Cardiac muscle cell (in vitro differentiated cells and primary cell): ENCODE measurements around the gene ABCC10. TPM values are rescaled to one million over a fixed set of nuclear protein-coding genes. Genes with fewer than 3 reads are reported as not detected.
"Not testable (repeated sequence)": the region's sequence is repeated elsewhere in the genome, so short reads cannot be mapped to it uniquely, and the experiment has no call there.

ENCODE experiments used
- DNase-seq, 2 donors: peaks; one replicate each; pipeline versions ENCODE4 v3.0.0 to v3.0.0-alpha.2; 2010 to 2017; ENCODE audit warnings: low read depth in 1 of 2, low spot score in 1 of 2
- H3K27ac ChIP-seq: fragments of 200-600 bp; sonication (generic); 2 replicates; pipeline ENCODE4 v1.5.1; 2016
- H3K27me3 ChIP-seq: fragments of 200-600 bp; sonication (generic); 2 replicates; pipeline ENCODE4 v1.6.0; 2016; ENCODE audit warnings: control low read depth
- H3K36me3 ChIP-seq: fragments of 200-600 bp; sonication (generic); 2 replicates; pipeline ENCODE4 v1.5.1; 2016; ENCODE audit warnings: control low read depth
- H3K4me1 ChIP-seq: fragments of 200-600 bp; sonication (generic); 2 replicates; pipeline ENCODE4 v1.8.1; 2017; ENCODE audit warnings: low read depth, mild to moderate bottlenecking, mixed run types
- H3K4me3 ChIP-seq: fragments of 200-600 bp; sonication (generic); 2 replicates; pipeline ENCODE4 v1.5.1; 2016; ENCODE audit warnings: mild to moderate bottlenecking
- H3K9me3 ChIP-seq: fragments of 200-600 bp; sonication (generic); 2 replicates; pipeline ENCODE4 v1.5.1; 2017; ENCODE audit warnings: low read depth, mild to moderate bottlenecking, control low read depth
- CTCF ChIP-seq: IDR thresholded peaks from 2 replicates; pipeline ENCODE4 v1.5.1; 2012; ENCODE audit warnings: low read depth, mild to moderate bottlenecking, low read length
- polyA plus RNA-seq: library from polyadenylated mRNA; unstranded; fragments of >200 nt; fragmentation: Nextera tagmentation; extraction: Ambion mirVana; gene quantifications from 2 replicates; pipeline ENCODE4 v1.2.1, GENCODE V29; 2016
- total RNA-seq: library from RNA; depleted of rRNA; stranded (reverse); fragments of >200 nt; gene quantifications from 2 replicates; pipeline ENCODE4 v1.2.3, GENCODE V29; 2016

The ABCC10 gene
- total and polyA plus RNA-seq, 2 experiments from 2014 or later = 19.8 to 29.4 TPM

- peak; percentile 25 to 35 for DNase-seq
Observed at GRCh38 chr6:43455531-43456428, 28.4 kb downstream of the ABCC10 start, which contains the start of gene DLK2. Gene DLK2 (minus strand): TSS chr6:43455548. CDS start chr6:43454825, 723 bp downstream.

GRCh38 chr6:43457643-43458042 lies 30.3 kb downstream of the ABCC10 start:
- peaks cover 35% of the 10 kb centered on the region for H3K27me3 ChIP-seq
- H3K4me1 ChIP-seq = no peaks in the 10 kb centered on the region
- H3K27ac ChIP-seq = no peak overlapping the region
- no peak overlapping the region for H3K4me3 ChIP-seq
- peaks cover 4% of the 10 kb centered on the region for H3K36me3 ChIP-seq
- no peak for DNase-seq
- H3K9me3 ChIP-seq = no peaks in the 10 kb centered on the region
- TF ChIP-seq CTCF = no peak

More at GRCh38 chr6:43455531-43456428, 28.4 kb downstream of the ABCC10 start, which contains the start of gene DLK2:
- Histone ChIP-seq H3K27ac (no peak within 1 kb of the TSS), H3K36me3 (peaks cover 4% of the 10 kb centered on the region), H3K9me3 (no peaks in the 10 kb centered on the region), H3K4me1 (no peaks in the 10 kb centered on the region), H3K4me3 (peak within 1 kb of the TSS; percentile 46), H3K27me3 (peaks cover 27% of the 10 kb centered on the region)
- TF ChIP-seq CTCF = no peak

- not testable (repeated sequence) for H3K4me1 ChIP-seq, H3K27ac ChIP-seq, DNase-seq, H3K4me3 ChIP-seq, H3K36me3 ChIP-seq, H3K9me3 ChIP-seq
- peaks cover 38% of the 10 kb centered on the region for H3K27me3 ChIP-seq
Observed at GRCh38 chr6:43458154-43458553, 30.8 kb downstream of the ABCC10 start.

GRCh38 chr6:43459535-43459934 lies 32.2 kb downstream of the ABCC10 start:
- no peak for TF ChIP-seq CTCF
- Histone ChIP-seq H3K36me3 (no peaks in the 10 kb centered on the region), H3K27ac (no peak overlapping the region), H3K27me3 (peaks cover 39% of the 10 kb centered on the region), H3K4me3 (no peak overlapping the region), H3K9me3 (no peaks in the 10 kb centered on the region), H3K4me1 (no peaks in the 10 kb centered on the region)
- DNase-seq = no peak

- DNase-seq = no peak
- H3K4me1 ChIP-seq = no peaks in the 10 kb centered on the region
- TF ChIP-seq CTCF = no peak
- H3K4me3 ChIP-seq = no peak overlapping the region
- no peaks in the 10 kb centered on the region for H3K9me3 ChIP-seq
- H3K36me3 ChIP-seq = no peaks in the 10 kb centered on the region
- H3K27me3 ChIP-seq = peaks cover 39% of the 10 kb centered on the region
- no peak overlapping the region for H3K27ac ChIP-seq
Observed at GRCh38 chr6:43460032-43460431, 32.7 kb downstream of the ABCC10 start.

- no peak for TF ChIP-seq CTCF
- no peak for DNase-seq
- H3K36me3 ChIP-seq = no peaks in the 10 kb centered on the region
- no peaks in the 10 kb centered on the region for H3K9me3 ChIP-seq
- no peak overlapping the region for H3K27ac ChIP-seq
- no peak overlapping the region for H3K4me3 ChIP-seq
- peaks cover 24% of the 10 kb centered on the region for H3K27me3 ChIP-seq
- no peaks in the 10 kb centered on the region for H3K4me1 ChIP-seq
Observed at GRCh38 chr6:43461936-43462335, 34.6 kb downstream of the ABCC10 start.
